PFSK-1 (cell line): Measurements from ENCODE around the gene TMOD2.

Experiments
- POLR2AphosphoS5 ChIP-seq: IDR thresholded peaks from 2 replicates; pipeline ENCODE4 v1.6.1; 2012; ENCODE audit warnings: low read depth, mild to moderate bottlenecking, control low read depth, low read length, moderate library complexity
- REST ChIP-seq, 2 experiments: IDR thresholded peaks; 2 replicates each; pipeline versions ENCODE4 v1.6.1 to v1.8.0; 2011 to 2012; ENCODE audit warnings: low read depth in 2 of 2, low read length in 2 of 2, control low read depth in 1 of 2, inconsistent platforms in 1 of 2, mild to moderate bottlenecking in 1 of 2, moderate library complexity in 1 of 2; ENCODE audit not compliant: insufficient read depth in 1 of 2
- TAF1 ChIP-seq: IDR thresholded peaks from 2 replicates; pipeline ENCODE4 v1.6.1; 2012; ENCODE audit warnings: low read length, control low read depth, borderline replicate concordance; ENCODE audit not compliant: insufficient read depth

GRCh38 chr15:51840692-51841091 is 89.3 kb downstream of the TMOD2 start:
- TF ChIP-seq REST (IDR thresholded peaks at IDR 0.05; ENCODE audit: insufficient read depth in 1 of 2, low read depth in 2 of 2, low read length in 2 of 2) (no peak), POLR2AphosphoS5 (no peak), TAF1 (no peak)
